ENCODE results near the gene DYNLT2. TPM values are rescaled to one million over a fixed set of nuclear protein-coding genes. Genes with fewer than 3 reads are reported as not detected.

Gene DYNLT2
- total RNA-seq, 1 donor from 2014 or later, result 2.8 TPM

DNA sequence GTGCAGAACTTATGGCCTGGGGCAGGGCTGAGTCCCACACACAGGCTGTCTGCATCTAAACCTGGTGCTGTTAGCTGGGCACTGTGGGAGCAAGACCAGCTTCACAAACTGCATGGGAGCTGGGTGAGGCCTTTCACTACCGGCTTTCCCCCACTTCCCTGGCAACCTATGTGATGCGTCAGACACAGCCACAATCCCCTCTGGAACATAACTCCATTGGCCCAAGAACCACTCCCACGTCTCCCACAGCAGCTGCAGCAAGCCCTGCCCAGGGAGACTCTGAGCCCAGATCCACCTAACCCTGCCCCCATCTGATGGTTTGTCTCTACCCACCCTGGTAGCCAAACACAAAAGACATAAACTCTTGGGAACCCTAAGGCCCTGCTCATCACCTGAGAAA, 58.9 kb downstream of the DYNLT2 start:
- Mint-ChIP-seq H3K9me3 (peaks cover 16% of the 10 kb centered on the region), H3K36me3 (ENCODE audit: low read depth) (peaks cover 50% of the 10 kb centered on the region), H3K27me3 (ENCODE audit: low read depth) (no peaks in the 10 kb centered on the region), H3K27ac (ENCODE audit: unreplicated experiment) (no peak overlapping the region), H3K4me1 (peaks cover 5% of the 10 kb centered on the region), H3K4me3 (no peak overlapping the region)
- TF ChIP-seq, protein P1, sequence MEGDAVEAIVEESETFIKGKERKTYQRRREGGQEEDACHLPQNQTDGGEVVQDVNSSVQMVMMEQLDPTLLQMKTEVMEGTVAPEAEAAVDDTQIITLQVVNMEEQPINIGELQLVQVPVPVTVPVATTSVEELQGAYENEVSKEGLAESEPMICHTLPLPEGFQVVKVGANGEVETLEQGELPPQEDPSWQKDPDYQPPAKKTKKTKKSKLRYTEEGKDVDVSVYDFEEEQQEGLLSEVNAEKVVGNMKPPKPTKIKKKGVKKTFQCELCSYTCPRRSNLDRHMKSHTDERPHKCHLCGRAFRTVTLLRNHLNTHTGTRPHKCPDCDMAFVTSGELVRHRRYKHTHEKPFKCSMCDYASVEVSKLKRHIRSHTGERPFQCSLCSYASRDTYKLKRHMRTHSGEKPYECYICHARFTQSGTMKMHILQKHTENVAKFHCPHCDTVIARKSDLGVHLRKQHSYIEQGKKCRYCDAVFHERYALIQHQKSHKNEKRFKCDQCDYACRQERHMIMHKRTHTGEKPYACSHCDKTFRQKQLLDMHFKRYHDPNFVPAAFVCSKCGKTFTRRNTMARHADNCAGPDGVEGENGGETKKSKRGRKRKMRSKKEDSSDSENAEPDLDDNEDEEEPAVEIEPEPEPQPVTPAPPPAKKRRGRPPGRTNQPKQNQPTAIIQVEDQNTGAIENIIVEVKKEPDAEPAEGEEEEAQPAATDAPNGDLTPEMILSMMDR (conservative IDR thresholded peaks at IDR 0.05), result no peak
- no peak for DNase-seq (ENCODE audit: low read depth, low spot score)

DNA sequence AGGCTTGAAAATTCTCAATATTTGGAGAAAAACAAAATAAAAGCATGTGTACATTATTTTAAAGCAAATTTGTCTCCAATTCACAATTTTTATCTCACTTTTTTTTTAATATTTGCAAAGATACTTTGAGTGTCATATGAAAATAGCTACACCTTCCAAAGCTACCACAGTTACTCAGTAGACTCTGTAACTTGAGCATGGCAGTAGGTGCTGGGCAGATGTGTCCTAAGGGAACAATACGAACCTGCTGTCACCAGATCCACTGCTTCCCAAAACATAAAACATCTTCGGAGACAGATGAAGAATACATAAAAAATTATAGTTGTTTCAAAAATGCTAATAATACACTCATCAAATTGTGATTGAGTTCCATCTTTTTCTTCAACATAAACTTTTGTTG, 60.1 kb downstream of the DYNLT2 start:
- H3K9me3 Mint-ChIP-seq, result peaks cover 22% of the 10 kb centered on the region
- peaks cover 5% of the 10 kb centered on the region for H3K4me1 Mint-ChIP-seq
- no peak overlapping the region for H3K27ac Mint-ChIP-seq (ENCODE audit: unreplicated experiment)
- no peak for DNase-seq (ENCODE audit: low read depth, low spot score)
- TF ChIP-seq, protein P1 (conservative IDR thresholded peaks at IDR 0.05), result no peak
- no peak overlapping the region for H3K4me3 Mint-ChIP-seq
- H3K36me3 Mint-ChIP-seq (ENCODE audit: low read depth), result peaks cover 58% of the 10 kb centered on the region
- no peaks in the 10 kb centered on the region for H3K27me3 Mint-ChIP-seq (ENCODE audit: low read depth)

Other genes starting within 250 kb of the DYNLT2 start
- 102 and 103 TPM in 2 replicates for gene WDR27, start 49.5 kb downstream of the DYNLT2 start, total RNA-seq
- gene C6orf120, start 49.4 kb downstream of the DYNLT2 start, total RNA-seq, result 28.2 and 28.7 TPM in 2 replicates
- 83.9 and 85.9 TPM in 2 replicates for gene PHF10, start 27.1 kb downstream of the DYNLT2 start, total RNA-seq
- gene ERMARD, start 50 bp upstream of the DYNLT2 start, total RNA-seq, result 24.2 and 26.3 TPM in 2 replicates